Dermis microvascular lymphatic vessel endothelial cell (primary cell): ENCODE data around the gene BRF1. TPM values are rescaled to one million over a fixed set of nuclear protein-coding genes. Genes with fewer than 3 reads are reported as not detected.
"Not testable (repeated sequence)": the region's sequence is repeated elsewhere in the genome, so short reads cannot be mapped to it uniquely, and the experiment has no call there.

Experiments used
- DNase-seq, 2 donors: peaks; one replicate each; pipeline versions ENCODE4 v3.0.0 to v3.0.0-alpha.2; 2010; ENCODE audit warnings: low read depth in 2 of 2
- total RNA-seq: library from RNA; depleted of rRNA; stranded (reverse); fragments of >200 nt; gene quantifications from 2 replicates; pipeline ENCODE4 v1.2.1, GENCODE V29; 2014

The BRF1 gene
- total RNA-seq, 1 donor from 2014 or later, result 20.8 TPM

DNA sequence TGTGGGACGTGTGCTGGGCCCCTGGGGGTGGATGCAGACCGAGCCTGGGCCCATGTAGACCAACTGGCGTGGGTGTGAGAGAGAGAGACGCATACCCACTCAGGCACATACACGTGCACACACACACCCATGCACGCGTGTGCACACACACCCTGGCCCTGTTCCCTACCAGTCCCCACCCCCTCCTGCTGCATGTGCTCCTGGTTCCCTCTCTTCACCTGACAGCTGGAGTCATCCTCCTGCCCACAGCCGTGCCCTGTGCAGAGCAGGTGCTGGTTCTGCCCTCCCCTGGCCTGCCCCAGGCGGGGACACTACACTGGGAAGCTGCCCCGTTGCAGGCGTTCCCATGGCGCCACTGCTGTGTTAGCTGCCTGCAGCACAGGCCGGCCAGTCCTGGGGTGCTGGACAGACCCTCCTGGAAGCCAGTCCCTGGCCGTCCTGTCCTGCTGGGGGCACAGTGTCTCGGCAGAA lies 32.3 kb upstream of the BRF1 start:
- no peak for DNase-seq

DNA sequence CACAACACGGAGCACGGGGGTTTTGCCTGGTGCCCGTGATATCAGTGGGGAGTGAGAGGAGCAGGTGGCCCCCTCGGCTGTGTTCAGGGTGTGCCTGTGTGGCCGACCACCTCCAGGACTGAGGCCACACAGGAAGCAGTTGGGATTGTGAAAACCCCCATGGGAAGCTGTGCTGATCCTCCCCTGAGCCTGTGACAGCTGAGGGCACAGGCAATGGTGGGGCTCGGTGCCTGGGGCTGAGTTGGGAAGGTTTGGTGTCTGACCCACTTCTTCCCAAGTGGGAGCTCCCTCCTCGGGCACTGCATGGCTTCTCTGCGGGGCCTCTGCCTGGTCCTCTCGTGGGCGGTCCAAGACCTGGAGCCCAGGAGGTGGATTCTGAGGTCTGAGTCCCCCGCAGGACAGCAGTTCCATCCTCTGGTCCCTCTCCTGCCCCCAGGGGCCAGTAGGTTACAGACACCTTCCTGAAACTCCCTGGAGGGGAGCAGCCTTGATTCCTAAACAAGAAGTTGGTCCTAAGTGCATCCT lies 31.6 kb upstream of the BRF1 start:
- DNase-seq, result no peak

DNA sequence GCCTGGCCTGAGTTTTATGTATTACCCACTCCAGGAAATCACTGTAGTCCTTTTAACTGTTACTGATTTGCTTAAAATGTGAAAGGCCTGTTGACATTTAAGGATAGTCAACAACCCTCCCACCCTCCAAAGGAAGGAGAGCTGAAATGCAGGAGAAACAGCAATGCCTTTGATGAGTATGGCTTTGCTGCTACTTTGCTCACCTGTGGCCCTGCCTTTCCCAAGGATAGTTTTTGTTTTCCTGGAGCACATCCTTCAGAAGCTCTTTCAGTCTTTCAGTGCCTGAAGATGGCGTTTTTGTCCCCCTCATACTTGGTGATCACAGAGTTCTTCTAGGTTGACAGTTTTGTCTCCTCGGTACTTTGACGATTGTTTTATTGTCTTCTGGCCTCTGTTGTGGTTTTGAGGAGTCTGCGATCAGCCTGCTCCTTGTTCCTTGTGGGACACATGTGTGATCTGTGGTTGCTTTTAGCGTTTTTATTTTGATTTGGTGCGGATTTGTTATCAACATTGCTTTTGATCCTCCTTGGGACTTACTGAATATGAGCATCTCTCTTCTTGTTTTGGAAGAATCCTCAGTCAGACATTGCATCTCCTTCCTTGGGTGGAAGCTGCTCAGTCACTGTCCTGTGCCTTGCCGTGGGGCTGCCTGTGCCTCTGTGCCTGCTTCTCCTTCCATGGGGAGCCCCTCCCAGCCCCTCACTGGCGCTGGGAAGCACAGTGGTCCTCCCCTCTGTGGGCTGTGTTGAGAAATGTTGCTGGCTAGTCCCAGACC lies 31.0 kb upstream of the BRF1 start:
- DNase-seq, result no peak

DNA sequence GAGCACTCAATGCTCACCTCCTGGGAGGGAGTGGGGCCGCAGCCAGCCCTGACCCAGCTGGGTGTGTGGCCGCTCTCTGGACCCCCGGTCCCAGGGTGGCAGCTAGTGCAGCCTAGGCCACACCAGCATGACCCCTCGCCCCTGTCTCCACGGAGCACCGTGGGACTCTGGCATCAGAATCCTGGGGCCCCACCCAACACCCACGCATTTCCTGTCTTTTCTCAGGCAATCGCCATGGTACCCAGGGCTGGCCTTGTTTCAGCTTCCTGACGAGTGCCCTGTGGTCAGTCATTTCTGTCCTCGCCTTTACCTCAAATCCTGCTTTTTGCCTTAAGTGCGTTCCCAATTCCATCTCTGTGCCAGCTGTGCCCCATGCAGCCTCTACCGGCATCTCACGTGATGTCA lies 29.7 kb upstream of the BRF1 start:
- peak; percentile 21 to 69 for DNase-seq

DNA sequence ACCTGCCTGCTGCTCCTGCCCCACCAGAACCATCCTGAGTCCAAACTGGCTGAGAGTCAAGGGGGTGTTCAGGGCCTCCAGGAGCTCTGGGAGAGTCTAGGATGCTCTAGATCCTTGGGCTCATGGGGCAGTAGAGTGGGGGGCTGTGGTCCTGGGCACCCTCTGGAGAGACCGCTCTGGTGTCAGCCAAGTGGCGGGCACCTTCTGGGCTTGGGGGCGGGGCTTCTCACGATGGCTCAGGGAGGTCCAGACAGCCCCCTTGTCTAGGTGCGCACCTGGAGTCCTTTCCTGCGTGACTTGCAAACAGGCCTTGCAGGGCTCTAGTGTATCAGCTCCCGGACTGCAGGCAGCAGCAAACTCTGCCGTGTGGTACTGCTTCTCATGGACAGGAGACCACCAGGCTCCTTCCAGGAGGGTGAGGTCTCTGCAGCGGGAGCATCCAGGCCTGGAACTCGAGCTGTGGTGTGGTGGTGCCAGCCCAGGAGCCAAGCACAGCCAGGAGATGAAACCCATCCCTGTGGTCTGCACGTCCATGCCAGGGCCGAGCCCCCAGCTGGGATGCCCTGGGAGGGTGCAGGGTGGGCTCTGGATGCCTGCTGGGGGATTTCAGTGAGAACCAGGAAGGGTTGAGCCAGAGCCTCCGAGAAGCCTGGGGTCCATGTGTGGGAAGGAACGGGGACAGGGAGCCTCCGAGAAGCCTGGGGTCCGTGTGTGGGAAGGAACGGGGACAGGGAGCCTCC lies 28.8 kb upstream of the BRF1 start:
- no peak for DNase-seq

DNA sequence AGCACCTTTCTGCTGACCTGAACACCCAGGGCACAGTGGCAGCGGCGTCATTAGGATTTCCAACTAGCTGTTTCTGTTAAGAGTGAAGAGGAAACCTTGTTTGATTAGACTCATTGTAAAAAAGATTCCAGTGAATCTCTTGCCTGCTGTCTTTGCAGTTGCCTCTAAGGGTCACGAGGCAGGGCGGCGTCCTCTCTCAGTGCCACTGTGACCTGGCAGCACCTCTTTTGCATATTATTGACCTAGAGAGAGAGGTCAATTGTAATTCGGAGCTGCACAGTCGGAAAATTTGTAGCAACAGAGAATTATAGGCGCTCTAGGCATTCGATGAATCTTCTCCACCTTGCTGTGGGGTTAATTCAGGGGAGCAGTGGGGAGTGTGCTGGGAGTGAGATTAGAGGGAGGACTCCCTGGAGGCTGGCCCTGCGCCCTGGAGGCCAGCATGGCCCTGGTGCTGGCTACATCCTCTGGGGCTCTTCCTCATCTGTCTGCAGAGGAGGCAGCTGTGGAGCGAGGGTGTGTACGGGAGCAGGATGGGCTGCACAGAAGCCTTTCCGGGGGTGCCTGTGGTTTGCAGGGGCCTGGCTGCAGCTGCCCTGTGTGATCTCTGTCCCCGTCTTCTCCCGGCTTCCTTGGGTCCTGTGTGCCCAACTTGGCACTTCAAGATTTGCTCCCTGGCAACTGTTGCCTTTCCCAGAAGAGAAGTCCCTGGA lies 28.0 kb upstream of the BRF1 start:
- no peak for DNase-seq

DNA sequence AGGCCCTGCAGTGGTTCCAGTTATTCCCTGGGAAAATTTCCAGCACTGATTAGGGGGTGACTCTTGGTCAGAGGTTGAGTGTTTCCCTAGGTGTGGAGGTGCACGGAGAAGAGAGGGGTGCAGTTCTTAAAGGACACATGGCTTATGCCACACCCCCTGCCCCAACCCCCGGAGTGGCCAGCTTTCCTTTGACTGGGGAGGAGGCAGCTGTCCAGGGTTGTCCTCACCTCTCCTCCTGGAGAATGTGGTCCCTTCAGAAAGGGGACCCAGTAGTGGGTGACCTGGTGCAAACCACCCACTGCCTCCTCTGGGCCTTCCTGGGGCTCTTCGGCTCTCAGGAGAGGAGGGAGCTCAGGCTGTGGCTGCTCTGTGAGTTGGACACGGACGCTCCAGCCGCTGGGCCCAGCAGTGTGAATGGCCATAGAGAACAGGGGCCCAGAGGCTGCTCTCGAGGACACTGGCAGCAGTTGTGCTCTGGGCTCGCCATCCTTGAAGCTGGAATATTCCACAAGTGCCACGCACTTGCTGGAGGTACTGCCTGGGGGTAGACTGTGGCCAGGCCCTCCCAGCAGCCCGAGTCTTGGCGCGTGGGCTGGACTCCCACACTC lies 27.4 kb upstream of the BRF1 start:
- no peak for DNase-seq

DNA sequence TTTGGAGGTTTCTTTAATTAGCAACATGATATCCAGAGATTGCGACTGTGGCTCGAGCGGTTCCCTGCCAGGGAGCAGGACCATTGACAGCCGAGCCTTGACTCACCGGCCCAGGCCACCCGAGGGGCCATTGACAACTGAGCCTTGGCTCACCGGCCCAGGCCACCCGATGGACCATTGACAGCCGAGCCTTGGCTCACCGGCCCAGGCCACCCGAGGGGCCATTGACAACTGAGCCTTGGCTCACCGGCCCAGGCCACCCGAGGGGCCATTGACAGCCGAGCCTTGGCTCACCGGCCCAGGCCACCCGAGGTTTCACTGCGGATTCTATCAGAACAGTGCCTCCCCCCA lies 26.9 kb upstream of the BRF1 start:
- DNase-seq, result not testable (repeated sequence)

DNA sequence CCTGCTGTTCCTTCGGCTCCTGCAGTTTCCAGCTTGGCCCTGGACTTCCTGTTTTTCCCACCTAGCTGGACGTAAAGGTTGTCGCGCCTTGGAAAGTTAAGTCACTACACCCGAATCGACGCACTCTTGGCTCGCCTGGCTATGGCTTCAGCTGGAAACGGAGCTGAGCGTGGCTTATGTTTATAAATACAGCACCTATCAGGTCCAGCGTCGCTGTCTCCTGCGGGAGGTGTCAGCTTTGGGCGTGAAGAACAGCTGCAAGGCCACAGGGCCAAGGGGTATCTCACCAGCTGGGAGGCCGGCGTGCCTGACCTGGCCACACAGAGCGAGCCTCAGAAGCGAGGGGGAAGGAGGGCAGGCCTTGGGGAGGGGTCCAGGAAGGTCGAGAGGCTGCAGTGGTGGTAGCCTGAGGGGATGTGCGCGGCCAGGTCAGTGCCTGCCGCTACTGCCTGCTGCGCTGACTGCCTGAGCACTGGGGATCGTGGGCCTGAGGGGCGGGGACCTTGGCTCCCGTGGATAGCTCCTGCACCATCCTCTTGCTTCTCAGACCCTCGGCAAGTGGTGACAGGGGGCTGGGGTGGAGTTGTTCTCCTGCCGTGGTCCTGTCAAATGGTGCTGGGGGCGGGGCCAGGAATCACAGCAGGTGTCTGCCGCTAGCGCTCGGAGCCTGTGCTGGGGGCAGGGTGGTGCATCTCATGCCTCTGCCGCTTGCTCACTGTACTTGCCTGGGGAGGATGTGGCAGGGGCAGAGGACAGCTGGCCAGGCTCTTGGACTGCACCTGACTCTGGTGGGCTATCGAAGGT lies 26.3 kb upstream of the BRF1 start:
- no peak for DNase-seq

DNA sequence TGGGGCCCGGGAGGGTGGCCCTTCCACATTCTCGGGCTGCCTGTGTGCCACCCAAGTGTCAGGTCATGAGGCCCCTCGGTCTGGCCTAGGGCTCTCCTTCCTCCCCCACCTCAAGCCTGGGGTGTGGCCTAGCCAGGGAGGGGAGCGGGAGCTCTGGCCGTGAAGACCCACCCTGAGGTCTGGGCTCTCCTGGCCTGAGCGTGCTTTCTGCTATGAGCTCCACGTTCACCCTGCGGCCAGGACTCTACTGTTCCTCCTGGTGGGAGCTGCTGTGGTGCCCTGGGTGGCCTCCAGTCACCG lies 25.7 kb upstream of the BRF1 start:
- DNase-seq, result no peak

DNA sequence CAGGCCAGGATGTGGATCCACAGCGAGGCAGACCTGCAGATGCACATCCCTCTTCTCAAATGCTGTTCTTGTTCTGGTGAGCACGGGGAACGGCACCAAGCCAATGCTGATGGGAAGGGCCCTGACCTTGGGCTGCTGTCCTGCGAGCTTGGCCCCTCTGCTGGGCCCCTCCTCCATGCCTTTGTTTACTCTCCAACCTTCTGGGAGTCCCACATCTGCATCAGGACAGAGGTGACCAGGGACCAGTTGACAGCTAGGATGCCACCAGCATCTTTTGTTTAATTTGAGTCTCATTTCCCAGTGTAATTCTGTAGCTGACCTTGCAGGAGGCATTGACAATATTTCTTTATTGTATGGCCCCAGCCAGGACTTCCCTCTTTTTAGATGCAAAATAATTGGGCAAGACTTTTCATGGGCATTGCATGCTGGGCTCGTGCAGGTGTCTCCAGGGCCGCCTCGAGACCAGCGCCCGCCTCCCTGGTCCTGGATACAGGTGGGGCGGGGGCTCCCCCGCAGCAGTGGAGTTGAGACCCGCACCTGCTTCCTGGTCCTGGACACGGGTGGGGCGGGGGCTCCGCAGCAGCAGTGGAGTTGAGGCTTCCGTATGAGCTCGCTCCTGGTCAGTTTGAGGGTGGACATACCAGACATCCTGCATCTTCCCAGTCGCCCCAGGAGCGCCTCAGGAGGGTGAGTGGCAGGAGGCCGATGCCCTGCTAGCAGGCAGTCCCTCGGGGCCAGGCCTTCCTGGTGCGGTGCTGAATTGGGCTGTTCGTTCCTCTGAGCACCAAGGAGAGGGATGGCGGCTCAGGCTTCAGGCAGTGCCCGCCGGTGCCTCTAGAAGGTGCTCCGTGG lies 25.1 kb upstream of the BRF1 start:
- no peak for DNase-seq

DNA sequence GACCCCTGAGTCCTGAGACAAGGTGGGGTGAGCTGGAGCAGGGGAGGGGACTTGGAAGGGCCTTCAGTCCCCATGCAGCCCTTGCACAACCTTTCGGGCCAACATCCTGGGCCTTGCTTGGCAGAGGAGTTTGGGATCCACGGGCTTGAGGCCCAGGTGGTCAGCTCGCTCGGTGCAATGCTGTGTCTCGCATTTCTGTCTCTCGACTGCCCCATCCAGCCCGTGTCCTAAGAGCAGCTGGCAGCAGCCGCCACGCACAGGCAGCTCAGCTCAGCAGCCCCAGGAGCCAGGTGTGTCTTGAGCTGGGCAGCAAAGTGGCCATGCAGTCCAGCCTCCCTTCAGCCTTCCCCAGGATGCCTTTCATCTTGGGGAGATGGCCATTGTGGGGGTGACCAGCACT lies 24.5 kb upstream of the BRF1 start:
- no peak for DNase-seq

DNA sequence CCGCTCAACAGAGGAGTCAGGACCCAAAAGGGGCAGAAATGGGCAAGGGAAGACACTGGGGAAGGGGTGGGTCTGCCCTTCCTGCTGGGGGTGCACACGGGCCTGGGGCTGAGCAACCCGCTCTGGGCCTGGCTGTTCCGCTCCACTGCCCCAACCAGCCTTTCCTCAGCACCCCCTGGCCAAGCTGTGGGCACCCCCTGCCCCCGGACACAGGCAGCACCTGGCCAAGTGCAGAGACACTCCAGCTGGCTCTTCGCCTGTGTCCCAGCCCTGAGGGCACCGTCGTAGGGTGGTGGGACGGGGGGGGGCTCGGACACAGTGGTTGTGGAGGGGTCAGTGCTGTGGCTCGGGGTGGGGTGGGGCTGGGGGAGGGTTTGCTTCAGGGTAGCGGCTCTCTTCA lies 24.1 kb upstream of the BRF1 start:
- no peak for DNase-seq

DNA sequence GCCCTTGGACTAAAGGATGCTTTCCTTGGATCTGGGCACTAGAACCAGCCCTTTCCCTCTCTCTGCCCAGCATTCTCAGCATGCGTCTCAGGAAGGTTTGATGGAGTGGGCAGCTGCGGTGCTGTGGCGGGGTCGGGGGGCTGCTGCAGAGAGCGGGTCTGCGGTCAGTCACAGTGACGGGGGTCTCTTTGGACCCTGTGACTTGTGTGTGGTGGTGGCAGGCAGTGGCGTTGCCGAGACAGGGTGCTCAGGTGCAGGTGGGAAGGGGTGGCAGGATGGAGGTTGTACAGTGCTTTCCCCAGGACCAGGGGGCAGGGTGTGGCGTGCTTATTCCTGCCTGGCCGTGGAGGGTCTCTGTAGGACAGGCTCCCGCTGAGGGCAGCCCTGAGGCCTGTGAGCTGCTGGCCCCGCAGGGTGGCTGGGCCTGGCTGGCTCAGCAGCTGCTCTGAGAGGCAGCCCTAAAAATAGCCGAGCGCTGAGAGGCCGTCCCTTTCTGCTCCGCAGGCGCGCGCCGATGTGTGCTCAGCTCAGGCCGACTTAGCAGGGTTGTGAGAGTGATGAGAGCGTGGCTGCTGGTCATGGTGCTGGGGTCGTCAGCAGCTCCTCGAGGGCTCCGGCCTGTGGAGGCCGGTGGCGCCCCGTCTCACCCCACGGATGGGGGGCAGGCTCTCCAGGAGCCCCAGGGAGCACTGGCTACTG lies 23.4 kb upstream of the BRF1 start:
- DNase-seq, result no peak

DNA sequence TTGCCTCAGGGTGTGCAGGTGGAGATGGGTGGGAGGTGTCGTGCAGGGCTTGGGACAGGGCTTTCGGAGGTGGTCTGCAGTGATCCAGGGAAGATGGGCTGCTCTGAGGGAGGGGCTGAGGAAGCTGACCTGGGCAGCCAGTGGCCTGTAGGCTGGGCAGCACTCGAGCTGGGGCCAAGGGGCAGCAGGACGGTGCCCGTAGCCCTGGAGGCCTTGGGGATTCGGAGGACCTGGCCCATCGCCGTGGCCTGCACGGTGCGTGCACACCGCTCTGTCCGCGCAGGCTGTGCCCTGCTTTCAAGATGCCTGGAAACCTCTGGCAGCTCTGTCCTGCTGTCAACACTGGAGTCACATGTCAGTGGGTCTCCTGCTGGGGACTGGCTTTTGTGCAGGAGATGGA lies 22.9 kb upstream of the BRF1 start:
- no peak for DNase-seq

DNA sequence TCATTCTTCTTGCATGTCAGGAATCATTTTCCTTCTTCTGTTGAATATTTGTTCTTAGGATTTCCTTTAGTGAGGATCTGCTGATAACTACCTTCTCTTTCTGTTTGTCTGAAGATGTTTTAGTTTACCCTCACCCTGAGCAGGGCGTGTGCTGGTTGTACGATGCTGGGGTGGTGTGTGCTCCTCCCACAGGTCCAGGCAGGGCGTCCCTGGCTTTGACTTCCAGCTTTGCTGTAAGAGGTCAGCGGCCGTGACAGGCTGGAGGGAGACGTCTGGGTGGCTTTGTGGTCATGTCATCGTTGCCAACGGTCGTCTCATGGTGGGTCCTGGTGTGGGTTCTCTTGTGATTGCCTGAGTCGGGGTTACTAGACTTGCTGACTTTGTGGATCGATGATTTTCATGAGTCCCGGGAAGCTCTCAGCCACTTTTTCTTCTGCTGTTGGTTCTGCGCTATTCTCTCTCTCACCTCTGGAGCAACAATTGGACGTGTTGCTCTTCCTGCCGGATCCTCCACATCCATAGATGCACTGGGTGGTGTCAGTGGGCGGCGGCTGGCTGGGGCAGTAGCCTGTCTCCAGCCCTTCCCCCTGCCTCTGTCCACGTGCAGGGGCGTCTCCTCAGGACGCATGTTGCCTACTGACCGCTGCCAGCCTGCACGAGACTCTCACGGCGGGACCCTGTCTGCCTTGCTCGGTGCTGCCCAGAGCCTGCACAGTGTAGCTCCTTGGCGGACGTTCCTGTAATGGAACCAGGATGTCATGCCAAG lies 22.2 kb upstream of the BRF1 start:
- no peak for DNase-seq

DNA sequence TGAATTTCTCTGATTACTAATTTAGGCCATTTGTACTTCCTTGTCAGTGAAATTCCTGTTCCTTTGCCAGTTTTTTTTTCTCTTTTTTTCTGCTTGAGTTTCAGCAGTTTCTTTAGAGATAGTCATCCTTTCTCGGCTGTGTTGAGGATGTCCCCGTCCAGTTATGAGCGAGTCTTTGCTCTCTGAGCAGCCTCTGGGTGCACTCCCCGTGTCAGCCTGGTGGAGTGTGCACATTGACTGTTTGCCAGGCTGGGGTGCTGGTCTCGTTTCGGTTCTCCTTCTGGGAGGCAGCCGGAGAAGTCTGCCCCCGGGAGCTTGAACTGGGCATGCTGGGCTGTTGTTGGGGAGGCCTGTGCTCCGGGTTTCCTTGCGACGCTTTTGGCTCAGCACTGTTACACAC lies 16.7 kb upstream of the BRF1 start:
- DNase-seq, result no peak

DNA sequence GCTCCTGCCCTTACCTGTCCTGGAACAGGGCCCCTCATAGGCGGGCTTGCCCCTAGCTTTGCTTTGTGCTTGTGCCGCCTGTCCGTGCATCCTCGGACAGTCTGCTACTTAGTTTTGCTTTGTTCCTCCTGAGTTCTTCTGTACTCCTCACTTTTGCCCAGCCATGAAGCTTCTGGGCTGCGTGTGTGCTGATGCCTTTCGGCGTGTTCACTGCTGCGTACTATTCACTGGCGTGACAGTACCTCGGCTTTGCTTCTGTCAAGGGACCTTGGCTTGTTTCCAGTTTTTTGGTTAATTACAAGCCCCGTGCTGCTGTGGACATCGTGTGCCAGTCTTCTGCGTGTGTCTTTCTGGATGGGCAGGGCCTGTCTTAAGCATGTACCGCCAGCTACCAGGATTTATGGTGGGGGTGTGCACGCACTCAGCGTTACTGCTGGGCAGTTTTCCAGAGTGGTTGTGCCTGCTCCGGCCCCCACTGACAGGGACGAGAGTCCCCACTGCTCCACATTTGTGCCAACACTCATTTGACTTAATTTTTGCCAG lies 16.2 kb upstream of the BRF1 start:
- DNase-seq, result no peak

DNA sequence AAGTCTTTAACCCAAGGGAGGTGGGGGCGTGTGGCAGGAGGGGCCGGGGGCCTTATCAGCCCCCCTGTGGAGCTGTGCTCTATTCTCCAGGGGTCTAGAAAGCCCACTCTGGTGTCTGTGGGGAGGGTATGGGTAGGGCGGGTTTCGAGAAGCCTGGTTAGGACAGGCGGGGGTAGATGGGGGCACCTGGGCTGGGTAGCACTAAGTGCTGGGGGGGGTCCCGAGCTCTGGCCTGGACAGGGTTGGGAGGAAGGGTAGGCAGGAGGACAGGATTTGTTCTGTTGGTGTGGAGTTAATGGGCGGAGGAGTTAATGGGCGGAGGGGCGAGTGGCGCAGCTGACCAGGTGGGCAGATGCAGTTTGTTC lies 15.8 kb upstream of the BRF1 start:
- no peak for DNase-seq
